Stimulated activated CD4-positive, alpha-beta T cell treated with anti-CD3 and anti-CD28 coated beads, Interleukin-4, amount 100 ng/mL, for 24 hours (primary cell): ENCODE results near the gene TUBA1A.
"Not testable (repeated sequence)": the region's sequence is repeated elsewhere in the genome, so short reads cannot be mapped to it uniquely, and the experiment has no call there.

Source experiments
- DNase-seq: peaks from one replicate; pipeline ENCODE4 v3.0.0-alpha.2; 2020

TUBA1A gene

DNA sequence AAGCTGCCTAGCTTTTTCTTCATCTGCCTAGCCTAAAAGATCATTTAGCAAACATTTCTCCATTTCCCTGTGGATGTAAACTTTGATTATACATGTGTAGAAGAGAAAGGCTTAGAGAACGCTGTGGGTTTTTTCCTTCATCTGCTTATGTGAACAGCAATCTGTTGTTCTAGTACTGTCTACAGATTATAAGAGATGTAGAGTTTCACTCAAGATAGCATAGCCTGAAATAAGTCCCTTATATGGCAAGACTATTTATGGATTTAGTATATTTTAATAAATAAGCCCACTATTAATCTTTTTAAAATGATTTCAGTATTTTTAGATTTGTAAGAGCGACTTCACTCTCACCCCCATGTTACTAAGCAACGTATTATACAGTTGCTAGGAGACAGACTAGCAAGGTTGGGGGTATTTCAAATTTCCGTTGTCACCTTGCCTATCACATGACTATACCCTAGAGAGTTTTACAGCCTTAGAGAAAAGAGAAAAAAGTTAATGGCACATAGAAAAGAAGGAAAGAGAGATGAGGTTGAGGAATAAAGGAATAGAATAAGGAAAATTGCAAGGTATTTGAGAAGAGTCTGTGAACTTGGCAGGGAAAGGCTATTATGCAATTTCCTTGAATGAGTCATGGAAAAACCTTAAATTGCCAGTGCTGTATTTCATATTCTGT lies 12.2 kb upstream of the TUBA1A start:
- DNase-seq = no peak

DNA sequence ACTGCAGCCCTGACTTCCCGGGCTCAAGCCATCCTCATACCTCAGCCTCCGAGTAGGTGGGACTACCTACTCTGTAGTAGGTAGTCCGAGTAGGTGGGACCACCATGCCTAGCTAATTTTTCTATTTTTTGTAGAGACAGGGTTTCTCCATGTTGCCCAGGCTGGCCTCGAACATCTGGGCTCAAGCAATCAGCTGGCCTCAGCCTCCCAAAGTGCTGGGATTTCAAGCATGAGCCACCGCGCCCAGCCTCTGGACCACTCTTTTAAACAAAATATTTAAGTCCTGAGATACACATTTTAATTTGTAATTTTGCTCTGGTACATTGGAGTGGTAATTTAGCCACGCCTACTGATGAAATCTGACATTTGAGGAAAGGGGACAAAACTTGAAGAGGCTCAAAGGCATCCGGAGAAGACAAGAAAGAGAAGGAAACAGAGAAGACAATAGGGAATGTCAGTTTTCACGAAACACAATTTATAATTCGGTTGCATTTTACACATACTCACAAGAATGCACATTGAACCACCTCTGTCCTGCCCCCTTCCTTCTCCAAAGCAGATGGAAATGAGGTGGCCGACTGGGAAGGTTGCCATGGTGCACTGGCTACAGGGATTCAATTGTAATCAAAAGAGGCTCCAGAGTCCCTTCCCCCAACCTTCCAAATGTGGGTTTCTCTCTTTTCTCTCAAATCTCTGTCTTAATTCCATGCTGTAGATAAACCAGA lies 9.7 kb upstream of the TUBA1A start:
- no peak for DNase-seq

DNA sequence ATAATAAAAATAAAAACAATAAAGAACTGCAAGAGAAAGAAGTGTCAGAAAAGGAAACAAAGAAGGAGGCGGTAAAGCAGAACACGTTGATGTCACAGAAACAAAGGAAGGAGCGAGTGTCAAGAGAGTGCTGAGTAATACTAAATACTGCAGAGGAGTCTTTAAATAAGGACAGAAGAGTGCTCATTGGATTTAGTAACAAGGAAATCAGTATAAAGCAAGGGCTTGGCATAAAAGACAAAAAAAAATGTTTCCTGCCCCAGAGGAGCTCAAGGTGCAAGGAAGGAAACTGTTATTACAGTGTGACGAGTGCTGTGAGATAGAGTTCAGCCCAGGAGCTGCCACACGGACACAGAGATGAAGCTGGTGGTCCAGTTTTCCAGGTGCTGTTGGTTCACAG lies 8.4 kb upstream of the TUBA1A start:
- DNase-seq = no peak

DNA sequence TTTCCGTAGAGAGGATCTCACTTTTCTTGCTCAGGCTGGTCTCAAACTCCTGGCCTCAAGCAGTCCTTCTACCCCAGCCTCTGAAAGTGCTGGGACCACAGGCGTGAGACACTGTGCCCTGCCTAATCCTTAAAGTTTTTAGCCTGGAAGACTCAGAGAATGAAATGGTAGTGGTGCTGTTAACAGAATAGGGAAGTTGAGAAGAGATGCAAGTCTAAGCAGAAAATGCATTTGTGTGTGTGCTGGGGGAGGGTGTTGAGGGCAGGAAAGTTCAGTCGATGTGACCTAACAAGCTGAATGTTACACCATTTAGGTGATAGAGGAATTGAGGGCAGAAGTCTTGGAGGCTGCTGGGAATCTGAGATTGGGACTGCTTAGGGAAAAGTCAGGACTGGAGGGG lies 6.9 kb upstream of the TUBA1A start:
- DNase-seq = no peak

DNA sequence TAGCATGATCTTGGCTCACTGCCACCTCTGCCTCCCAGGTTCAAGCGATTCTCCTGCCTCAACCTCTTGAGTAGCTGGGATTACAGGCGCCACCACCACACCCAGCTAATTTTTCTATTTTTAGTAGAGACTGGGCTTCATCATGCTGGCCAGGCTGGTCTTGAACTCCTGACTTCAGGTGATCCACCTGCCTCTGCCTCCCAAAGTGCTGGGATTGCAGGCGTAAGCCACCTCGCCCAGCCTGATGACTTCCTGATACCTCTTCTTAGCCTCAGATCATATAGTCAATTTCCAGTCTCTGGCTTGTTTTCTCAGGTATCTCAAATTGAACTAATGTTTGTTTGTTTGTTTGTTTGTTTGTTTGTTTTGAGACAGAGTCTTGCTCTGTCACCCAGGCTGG lies 4.9 kb upstream of the TUBA1A start:
- DNase-seq = not testable (repeated sequence)

DNA sequence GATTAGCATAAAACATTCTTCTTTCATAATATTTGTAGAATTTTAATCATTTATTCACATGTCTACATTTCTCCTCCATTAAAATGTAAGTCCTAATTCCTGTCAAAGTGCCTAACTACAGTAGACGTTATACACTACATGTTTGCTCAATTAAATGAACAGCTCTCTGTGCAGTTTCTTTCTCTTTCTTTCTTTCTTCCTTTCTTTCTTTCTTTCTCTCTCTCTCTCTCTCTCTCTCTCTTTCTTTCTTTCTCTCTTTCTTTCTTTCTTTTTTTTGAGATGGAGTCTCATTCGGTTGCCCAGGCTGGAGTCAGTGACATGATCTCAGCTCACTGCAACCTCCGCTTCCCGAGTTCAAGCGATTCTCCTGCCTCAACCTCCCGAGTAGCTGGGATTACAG lies 2.6 kb upstream of the TUBA1A start:
- not testable (repeated sequence) for DNase-seq

DNA sequence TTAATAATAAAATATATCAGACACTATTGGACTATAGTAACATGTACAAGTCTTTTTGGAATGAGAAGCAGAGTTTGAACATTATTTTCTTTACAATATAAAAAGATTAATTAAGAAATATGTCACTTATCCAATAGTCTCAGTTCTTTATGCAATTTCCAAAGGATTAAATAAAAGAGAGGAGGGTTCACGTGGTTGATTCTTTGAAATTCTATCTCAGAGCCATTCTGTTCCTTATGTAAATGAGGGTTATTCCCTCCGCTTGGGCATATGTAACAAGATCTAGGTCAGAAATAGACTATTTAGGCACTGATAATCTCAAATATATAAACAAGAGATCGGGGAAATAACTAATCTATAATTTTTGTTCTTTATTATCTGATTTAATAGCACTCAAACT lies 2.1 kb upstream of the TUBA1A start:
- no peak for DNase-seq

DNA sequence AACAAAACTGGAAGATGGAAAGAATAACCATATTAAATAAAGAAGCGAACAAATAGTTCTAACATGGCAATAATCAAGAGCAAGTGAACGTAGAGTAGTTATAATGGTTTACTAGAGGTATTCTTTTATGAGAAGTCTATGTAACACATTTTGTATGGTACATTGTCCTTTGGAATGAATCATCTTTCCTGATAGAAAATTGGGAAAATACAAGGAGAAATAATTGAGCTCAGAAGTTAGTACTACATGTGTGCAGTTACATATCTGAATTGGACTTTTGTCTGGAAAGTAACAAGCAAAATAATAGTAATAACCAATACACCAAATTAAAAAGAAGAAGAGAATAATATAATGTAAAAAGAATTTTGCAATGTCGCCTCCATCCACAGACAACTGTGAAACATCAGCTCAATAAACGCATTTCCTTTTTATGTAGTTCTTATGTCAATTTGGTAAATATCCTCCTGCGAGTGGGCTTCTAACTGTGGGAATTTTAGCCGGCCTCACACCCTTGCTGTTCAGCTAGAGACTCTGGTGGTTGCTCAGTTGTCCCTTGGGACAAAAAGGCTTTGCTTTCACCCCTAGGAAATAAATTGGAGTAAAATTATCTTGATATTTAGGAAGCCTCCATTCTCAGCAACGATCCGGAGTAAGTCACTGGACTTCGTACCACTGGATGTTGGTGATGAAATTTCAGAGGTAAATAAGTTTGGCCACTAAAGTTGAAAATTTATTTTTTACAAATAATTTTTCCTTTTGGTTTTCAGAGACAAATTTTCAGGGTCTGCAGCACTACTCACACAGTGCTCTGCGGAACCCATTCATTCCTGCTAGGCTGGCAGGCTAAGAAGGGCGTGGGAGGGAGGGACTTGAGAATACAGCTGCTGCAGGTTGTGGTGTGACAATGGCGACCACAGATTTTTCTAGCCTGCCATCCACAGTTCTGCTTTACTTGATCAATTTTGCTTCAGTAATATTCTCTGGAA lies 1.1 kb upstream of the TUBA1A start:
- no peak for DNase-seq

DNA sequence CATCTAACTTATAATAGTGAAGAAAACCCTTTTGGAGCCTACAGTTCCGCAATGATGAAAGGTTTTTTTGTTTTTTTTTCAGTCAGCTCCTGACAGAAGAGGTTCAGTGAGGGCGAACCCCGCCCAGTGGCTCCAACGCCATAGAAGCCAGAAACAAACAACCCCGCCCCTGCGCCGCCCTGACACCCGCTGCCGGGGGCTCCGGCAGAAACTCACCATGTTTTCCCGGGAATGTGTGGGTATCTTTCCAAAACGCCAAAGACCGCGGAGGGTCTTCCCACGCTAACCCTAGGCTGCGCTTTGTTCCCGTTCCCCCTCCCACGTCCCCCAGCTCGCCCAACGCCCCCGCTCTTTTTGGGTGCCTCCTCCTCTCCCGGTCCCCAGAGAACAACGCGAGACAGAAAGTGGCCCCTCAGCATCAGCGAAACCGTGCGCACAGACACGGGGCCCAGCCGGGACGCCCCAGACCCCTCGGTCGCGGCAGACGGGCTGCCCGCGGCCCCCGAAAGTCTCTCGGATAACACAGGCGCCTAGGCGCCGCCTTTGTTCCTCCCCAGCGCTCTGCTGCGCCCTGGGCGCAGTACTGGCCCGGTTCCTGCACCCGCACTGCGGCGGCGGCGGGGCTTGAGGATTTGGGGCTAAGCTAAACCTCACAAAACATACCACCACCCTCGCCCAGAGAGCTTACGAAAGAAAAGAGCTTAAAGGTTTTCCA lies 522 bp downstream of the TUBA1A start:
- peak; percentile 77 for DNase-seq

DNA sequence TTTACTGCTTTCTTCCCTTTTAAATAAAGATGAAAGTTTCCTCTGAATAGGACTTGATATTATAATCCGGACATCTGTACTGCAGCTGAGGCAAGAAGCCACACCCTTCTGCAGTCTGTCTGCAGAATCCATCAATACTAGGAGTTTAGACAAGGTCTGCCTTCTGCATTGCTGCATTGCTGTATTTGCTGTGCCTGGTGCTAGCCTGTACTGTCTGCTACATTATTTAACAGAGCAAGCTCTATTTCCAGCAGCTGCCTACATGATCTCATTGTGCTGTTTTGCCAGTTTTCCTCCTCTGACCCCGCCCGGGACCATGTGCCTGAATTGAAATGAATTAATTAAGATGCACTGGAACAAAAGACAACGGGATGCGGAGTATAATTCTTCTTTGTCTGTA lies 1.7 kb downstream of the TUBA1A start:
- no peak for DNase-seq

DNA sequence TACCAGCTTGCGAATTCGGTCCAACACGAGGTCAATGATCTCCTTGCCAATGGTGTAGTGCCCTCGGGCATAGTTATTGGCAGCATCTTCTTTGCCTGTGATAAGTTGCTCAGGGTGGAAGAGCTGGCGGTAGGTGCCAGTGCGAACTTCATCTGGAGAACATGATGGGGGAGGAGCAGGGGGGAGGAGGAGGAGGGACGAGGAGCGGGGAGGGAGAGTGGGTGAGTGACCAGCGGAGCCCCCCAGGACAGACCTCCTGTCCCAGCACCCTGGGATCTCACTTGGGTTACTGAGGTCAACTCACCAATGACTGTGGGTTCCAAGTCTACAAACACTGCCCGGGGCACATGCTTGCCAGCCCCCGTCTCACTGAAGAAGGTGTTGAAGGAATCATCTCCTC lies 2.6 kb downstream of the TUBA1A start:
- not testable (repeated sequence) for DNase-seq

DNA sequence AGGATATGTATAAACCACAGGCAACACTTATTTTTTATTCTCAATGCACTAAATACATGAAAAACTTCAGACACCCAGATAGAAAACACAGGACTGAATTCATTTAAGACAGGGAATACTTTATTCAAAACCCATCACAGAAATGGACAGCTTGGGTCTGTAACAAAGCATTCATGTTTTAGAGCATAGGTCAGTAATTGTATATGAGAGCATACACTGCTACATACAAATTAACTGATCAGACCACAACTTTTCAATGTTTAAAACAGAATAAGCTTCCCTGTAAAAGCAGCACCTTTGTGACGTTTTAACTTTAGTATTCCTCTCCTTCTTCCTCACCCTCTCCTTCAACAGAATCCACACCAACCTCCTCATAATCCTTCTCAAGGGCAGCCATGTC lies 4.2 kb downstream of the TUBA1A start:
- not testable (repeated sequence) for DNase-seq

DNA sequence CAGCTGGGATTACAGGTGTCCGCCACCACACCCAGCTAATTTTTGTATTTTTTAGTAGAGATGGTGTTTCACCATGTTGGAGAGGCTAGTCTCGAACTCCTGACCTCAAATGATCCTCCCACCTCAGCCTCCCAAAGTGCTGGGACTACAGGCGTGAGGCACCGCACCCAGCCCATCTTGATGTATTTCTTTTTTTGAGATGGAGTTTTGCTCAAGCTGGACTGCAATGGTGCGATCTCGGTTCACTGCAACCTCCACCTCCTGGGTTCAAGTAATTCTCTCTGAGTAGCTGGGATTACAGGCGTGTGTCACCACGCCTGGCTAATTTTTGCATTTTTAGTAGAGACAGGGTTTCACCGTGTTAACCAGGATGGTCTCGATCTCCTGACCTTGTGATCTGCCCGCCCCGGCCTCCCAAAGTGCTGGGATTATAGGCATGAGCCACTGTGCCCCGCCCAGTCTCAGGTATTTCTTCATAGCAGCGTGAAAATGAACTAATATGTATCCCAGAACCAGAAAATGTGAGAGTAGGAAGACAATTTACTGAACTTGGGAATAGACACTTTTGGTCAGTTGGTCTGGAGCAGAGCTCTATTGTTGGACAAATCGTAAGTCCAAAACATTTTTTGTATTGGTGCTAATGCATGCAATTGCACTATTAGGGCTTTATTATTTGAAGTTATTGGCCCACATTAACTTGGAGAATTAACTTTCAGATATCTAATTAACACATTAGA lies 5.5 kb downstream of the TUBA1A start:
- DNase-seq = not testable (repeated sequence)

DNA sequence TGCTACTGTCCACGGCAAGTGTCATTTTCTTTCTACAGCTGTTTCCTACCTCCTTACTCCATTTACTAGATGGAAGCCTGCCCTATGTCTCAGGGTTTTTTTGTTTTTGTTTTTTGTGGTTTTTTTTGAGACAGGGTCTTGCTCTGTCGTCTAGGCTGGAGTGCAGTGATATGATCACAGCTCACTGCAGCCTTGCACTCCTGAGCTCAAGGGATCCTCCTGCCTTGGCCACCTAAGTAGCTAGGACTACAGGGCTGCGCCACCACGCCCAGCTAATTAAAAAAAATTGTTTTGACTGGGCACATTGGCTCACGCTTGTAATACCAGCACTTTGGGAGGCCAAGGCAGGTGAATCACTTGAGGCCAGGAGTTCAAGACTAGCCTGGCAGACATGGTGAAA lies 14.7 kb downstream of the TUBA1A start:
- DNase-seq = no peak

DNA sequence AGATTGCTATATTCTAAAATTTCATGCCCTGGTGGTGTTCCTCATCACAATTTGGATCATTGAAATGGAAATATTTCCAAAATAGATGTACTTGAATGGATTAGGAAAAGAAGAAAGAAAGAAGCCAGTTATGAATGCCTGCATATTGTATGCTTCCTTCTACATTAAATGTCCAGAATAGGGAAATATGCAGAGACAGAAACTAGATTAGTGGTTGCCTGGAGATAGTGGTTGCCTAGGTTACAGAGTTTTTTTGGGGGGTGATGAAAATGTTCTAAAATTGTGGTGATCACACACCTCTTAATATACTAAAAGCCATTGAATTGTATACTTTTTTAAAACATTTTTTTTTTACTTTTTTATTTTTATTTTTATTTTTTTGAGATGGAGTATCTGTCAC lies 18.0 kb downstream of the TUBA1A start:
- no peak for DNase-seq

DNA sequence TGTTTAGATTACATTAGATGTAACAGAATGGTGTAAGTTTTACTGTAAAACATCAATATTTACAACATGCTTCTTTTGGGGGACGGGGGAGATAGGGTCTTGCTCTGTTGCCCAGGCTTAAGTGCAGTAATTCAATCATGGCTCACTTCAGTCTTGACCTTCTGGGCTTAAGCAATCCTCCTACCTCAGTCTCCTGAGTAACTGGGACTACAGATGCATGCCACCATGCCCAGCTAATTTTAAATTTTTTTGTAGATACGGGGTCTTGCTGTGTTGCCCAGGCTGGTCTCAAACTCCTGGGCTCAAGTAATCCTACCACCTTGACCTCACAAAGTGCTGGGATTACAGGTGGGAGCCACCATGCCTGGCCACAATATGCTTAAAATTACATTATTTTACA lies 23.8 kb downstream of the TUBA1A start:
- no peak for DNase-seq

DNA sequence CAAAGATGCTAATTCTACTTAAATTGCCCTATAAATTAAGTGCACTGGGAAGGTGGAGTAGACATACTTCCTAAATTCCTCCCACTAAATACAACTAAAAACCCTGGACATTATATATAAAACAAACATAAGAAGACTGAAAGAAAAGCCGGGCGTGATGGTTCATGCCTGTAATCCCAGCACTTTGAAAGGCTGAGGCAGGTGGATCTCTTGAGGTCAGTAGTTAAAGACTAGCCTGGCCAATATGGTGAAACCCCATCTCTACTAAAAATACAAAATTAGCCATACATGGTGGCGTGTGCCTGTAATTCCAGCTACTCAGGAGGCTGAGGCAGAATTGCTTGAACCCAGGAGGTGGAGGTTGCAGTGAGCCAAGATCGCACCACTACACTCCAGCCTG lies 27.0 kb downstream of the TUBA1A start:
- not testable (repeated sequence) for DNase-seq

DNA sequence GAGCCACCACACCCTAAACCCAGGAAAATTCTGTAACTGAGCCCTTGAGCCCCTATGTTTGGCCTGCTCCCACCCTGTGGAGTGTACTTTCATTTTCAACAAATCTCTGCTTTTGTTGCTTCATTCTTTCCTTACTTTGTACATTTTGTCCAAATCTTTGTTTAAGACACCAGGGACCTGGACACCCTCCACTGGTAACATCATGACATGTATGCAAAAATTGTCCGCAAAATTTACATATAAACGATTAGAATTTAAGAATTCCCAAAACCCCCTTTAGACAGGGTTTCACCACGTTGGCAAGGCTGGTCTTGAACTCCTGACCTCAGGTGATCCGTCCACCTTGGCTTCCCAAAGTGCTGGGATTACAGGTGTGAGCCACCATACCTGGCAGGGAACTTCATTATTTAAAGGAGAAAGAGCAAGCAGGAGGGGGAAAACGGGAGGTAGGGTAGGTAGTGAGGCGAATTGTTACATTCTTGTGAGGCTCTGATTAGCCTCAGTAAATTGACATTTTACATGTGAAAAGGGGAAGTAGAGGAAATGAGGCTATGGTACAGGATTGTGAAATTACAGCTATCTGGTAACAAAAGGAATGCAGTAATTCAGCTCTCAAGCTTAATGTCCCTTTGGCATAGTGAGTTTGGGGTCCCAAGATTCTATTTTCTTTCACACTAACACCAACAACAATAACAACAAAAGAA lies 27.6 kb downstream of the TUBA1A start:
- no peak for DNase-seq

DNA sequence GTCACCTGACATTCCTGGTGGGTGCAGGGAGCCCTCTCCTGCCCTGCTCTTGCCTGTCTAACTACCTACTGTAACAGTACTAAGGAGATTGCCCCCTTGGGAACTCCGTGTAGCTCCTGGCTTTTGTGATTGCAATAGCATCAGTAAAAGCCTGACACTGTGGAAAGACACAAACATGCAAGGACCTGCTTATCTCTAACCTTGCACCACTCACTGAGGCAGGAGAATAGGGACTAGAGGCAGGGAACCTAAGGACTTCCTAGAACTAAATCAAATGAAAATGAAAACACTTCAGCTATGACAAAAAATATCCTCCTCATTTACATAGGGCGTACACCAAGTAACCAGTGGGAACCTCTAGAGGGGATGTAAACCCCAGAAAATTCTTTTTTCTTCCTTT lies 28.5 kb downstream of the TUBA1A start:
- DNase-seq = no peak

DNA sequence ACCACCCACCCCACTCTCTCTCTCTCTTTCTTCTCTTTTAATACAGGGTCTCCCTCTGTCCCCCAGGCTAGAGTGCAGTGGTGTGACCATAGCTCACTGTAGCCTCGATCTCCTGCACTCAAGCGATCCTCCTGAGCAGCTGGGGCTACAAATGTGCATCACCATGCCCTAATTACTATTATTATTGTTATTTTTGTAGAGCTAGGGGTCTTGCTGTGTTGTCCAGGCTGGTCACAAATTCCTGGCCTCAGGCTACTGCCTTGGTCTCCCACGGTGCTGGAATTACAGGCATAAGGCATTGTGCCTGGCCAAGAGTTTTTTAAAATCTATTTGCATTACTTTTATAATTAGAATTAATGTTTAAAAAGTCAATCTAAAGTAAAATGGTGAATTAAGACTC lies 34.7 kb downstream of the TUBA1A start:
- no peak for DNase-seq

DNA sequence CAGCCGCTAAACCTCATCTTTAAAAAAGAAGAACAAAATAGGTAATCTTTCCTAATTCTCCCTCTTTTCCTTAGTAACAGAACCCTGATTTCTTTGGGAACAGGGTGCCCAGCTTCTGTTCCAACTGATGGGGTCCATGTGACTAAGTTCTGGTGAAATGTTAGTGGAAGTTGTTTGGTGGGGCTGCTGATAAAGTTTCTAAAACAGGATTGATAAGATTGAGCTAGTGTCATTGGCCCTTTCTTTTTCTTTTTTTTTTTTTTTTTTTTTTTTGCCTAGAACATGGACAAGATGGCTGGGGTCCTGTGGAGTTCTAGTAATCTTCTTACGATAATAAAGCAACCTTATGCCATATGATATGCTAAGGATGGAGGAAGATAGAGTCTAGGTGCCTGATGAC lies 41.5 kb downstream of the TUBA1A start:
- DNase-seq = no peak

DNA sequence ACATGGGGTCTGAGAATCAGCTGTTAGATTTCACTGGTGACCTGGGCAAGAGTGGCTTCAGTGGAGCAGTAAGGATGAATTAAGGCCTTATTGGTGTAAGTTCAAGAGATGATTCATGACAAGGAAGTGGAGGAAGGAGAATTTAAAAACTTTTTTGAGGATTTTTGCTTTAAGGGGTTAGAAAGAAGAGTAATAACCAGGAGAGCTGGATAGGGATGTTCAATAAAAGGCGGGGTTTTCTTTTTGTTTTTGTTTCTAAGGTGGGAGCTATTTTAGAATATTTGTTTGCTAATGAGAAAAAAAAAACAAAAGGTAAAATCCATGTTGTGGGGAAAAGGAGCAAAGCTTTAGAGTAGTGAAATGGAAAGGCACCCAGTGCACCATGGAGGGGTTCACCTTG lies 42.5 kb downstream of the TUBA1A start:
- DNase-seq = no peak
